Sigmoid colon (tissue), 3 donors: Measurements from ENCODE around the gene FYB1.

ENCODE experiments used
- CTCF ChIP-seq, 4 experiments: fragments of 450-650 bp in 3 of 4; fragments of 200-600 bp in 1 of 4; IDR thresholded peaks; one replicate each; pipeline ENCODE4 v1.5.1; 2016 to 2019; ENCODE audit warnings: antibody characterized with exemption in 4 of 4, mild to moderate bottlenecking in 3 of 4, moderate library complexity in 2 of 4
- POLR2A ChIP-seq, 2 donors: fragments of 450-650 bp; IDR thresholded peaks; one replicate each; pipeline ENCODE4 v1.6.1; 2016; ENCODE audit warnings: antibody characterized with exemption in 2 of 2, mild to moderate bottlenecking in 2 of 2, moderate library complexity in 2 of 2

- no peak for TF ChIP-seq CTCF (IDR thresholded peaks at IDR 0.05)
- no peak for TF ChIP-seq POLR2A (IDR thresholded peaks at IDR 0.05)
Observed at GRCh38 chr5:39195198-39195826, 24.1 kb downstream of the FYB1 start.
